GM12878 (cell line): Measurements from ENCODE around the gene FBXO3.

Experiments
- ATF2 ChIP-seq: IDR thresholded peaks from 2 replicates; pipeline ENCODE4 v1.6.1; 2012; ENCODE audit warnings: low read length, inconsistent platforms
- CTCF ChIP-seq, 3 experiments: IDR thresholded peaks in 2 of 3; conservative IDR thresholded peaks in 1 of 3; 2 replicates each; pipeline ENCODE4 v1.5.1; 2011; ENCODE audit warnings: low read depth in 3 of 3, low read length in 3 of 3, mild to moderate bottlenecking in 3 of 3, control low read depth in 2 of 3, moderate library complexity in 2 of 3, inconsistent platforms in 1 of 3, mixed read lengths in 1 of 3; ENCODE audit not compliant: control insufficient read depth in 2 of 3, insufficient read depth in 1 of 3; ENCODE audit errors: extremely low read depth in 1 of 3
- EGR1 ChIP-seq, 2 experiments: IDR thresholded peaks; 1 replicate in 1 of 2; 2 replicates in 1 of 2; pipeline ENCODE4 v1.6.1; 2011 to 2012; ENCODE audit warnings: low read depth in 2 of 2, low read length in 2 of 2, borderline replicate concordance in 1 of 2, mild to moderate bottlenecking in 1 of 2, moderate library complexity in 1 of 2
- EP300 ChIP-seq, 2 experiments: fragments of 150-350 bp in 1 of 2; IDR thresholded peaks; 2 replicates each; pipeline ENCODE4 v1.6.1; 2011 to 2012; ENCODE audit warnings: low read depth in 2 of 2, low read length in 2 of 2, borderline replicate concordance in 1 of 2, improper control_type of control experiment in 1 of 2, inconsistent platforms in 1 of 2; ENCODE audit not compliant: control insufficient read depth in 1 of 2
- EZH2 ChIP-seq: IDR thresholded peaks from 2 replicates; pipeline ENCODE4 v1.6.1; 2012; ENCODE audit warnings: low read depth, mild to moderate bottlenecking, control low read depth, inconsistent platforms, low read length, borderline replicate concordance; ENCODE audit not compliant: control insufficient read depth
- NFIC ChIP-seq: IDR thresholded peaks from 2 replicates; pipeline ENCODE4 v1.6.1; 2012; ENCODE audit warnings: low read depth, mild to moderate bottlenecking, inconsistent platforms, low read length, moderate library complexity
- NFXL1 ChIP-seq: fragments of 450-650 bp; IDR thresholded peaks from 2 replicates; pipeline ENCODE4 v1.6.1; 2017; ENCODE audit warnings: antibody characterized with exemption, mild to moderate bottlenecking, borderline replicate concordance
- POLR2A ChIP-seq: IDR thresholded peaks from 2 replicates; pipeline ENCODE4 v1.6.1; 2011; ENCODE audit warnings: low read depth, mild to moderate bottlenecking, low read length
- SP1 ChIP-seq: IDR thresholded peaks from one replicate; pipeline ENCODE4 v1.6.1; 2011; ENCODE audit warnings: low read depth, low read length
- ZBTB11 ChIP-seq: fragments of 450-650 bp; formaldehyde crosslinking; IDR thresholded peaks from 2 replicates; pipeline ENCODE4 v1.5.0; 2022; ENCODE audit warnings: mild to moderate bottlenecking, missing genetic modification characterization
- ZNF217 ChIP-seq: fragments of 450-650 bp; IDR thresholded peaks from 2 replicates; pipeline ENCODE4 v1.6.1; 2017; ENCODE audit warnings: antibody characterized with exemption, mild to moderate bottlenecking
- ZNF274 ChIP-seq: IDR thresholded peaks from one replicate; pipeline ENCODE4 v1.8.0; 2011; ENCODE audit not compliant: insufficient read length, insufficient read depth

GRCh38 chr11:33787076-33787475, 12.8 kb upstream of the FBXO3 start:
- TF ChIP-seq EGR1 (IDR thresholded peaks at IDR 0.05; ENCODE audit: borderline replicate concordance in 1 of 2, low read depth in 2 of 2, low read length in 2 of 2) (no peak), NFXL1 (no peak), CTCF (IDR thresholded peaks at IDR 0.05 in 2 of 3, conservative IDR thresholded peaks at IDR 0.05 in 1 of 3; ENCODE audit: control insufficient read depth in 2 of 3, extremely low read depth in 1 of 3, insufficient read depth in 1 of 3, low read depth in 3 of 3, low read length in 3 of 3) (no peak), NFIC (no peak), ATF2 (no peak), EP300 (IDR thresholded peaks at IDR 0.05; ENCODE audit: borderline replicate concordance in 1 of 2, control insufficient read depth in 1 of 2, low read depth in 2 of 2, low read length in 2 of 2) (no peak), ZBTB11 (CRISPR knock-in tag) (no peak), EZH2 (no peak), ZNF217 (no peak), POLR2A (no peak), SP1 (no peak), ZNF274 (no peak)
